ENCODE data around the gene ARL15.

DNA sequence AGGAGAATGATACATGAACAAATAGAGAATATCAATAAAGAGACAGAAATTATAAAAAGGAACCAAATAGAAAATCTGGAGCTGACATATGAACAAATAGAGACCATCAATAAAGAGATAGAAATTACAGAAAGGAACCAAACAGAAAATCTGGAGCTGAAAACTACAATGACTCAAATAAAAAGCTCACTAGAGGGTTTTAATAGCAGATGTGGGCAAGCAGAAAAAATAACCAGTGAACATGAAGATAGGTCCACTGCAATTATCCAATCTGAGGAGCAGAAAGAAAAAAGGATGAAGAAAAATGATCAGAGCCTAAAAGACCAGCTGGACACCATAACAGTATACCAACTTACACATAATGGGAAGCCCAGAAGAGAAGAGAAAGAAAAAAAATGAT is 353.7 kb downstream of the ARL15 start:
- TF ChIP-seq, protein P1, sequence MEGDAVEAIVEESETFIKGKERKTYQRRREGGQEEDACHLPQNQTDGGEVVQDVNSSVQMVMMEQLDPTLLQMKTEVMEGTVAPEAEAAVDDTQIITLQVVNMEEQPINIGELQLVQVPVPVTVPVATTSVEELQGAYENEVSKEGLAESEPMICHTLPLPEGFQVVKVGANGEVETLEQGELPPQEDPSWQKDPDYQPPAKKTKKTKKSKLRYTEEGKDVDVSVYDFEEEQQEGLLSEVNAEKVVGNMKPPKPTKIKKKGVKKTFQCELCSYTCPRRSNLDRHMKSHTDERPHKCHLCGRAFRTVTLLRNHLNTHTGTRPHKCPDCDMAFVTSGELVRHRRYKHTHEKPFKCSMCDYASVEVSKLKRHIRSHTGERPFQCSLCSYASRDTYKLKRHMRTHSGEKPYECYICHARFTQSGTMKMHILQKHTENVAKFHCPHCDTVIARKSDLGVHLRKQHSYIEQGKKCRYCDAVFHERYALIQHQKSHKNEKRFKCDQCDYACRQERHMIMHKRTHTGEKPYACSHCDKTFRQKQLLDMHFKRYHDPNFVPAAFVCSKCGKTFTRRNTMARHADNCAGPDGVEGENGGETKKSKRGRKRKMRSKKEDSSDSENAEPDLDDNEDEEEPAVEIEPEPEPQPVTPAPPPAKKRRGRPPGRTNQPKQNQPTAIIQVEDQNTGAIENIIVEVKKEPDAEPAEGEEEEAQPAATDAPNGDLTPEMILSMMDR (IDR thresholded peaks at IDR 0.05): no peak
- no peak for TF ChIP-seq POLR2AphosphoS5 (IDR thresholded peaks at IDR 0.05)

Measured in sigmoid colon (tissue), 4 donors.